NCI-H128 (cell line): ENCODE results near the gene DHODH.
"Not testable (repeated sequence)": the region's sequence is repeated elsewhere in the genome, so short reads cannot be mapped to it uniquely, and the experiment has no call there.

Experiments used
- DNase-seq: peaks from one replicate; lab custom pipeline; 2025; ENCODE audit not compliant: unreplicated experiment; lab: John Stamatoyannopoulos, UW

The DHODH gene

GRCh38 chr16:72050769-72051464 is 42.4 kb downstream of the DHODH start:
- DNase-seq, result no peak

GRCh38 chr16:72051818-72052217 is 43.3 kb downstream of the DHODH start:
- no peak for DNase-seq

- DNase-seq, result not testable (repeated sequence)
These were observed 45.8 kb downstream of the DHODH start, which contains the start of gene HP for GRCh38 chr16:72054254-72054847. TSS of gene HP (plus strand) at chr16:72054505. CDS start at chr16:72054653, 148 bp downstream.

- no peak for DNase-seq
These were observed 47.4 kb downstream of the DHODH start for GRCh38 chr16:72055911-72056310.

GRCh38 chr16:72057313-72057712 is 48.8 kb downstream of the DHODH start:
- DNase-seq, result not testable (repeated sequence)

- DNase-seq, result not testable (repeated sequence)
These were observed 50.5 kb downstream of the DHODH start for GRCh38 chr16:72059060-72059459.

GRCh38 chr16:72060405-72060804 is 51.9 kb downstream of the DHODH start:
- DNase-seq, result no peak

GRCh38 chr16:72061564-72061963 is 53.0 kb downstream of the DHODH start:
- no peak for DNase-seq

GRCh38 chr16:72064361-72064894 is 55.9 kb downstream of the DHODH start:
- no peak for DNase-seq

GRCh38 chr16:72066747-72067146 is 58.2 kb downstream of the DHODH start:
- DNase-seq, result no peak

GRCh38 chr16:72068930-72069329 is 60.4 kb downstream of the DHODH start:
- DNase-seq, result no peak

- DNase-seq, result no peak
These were observed 64.2 kb downstream of the DHODH start for GRCh38 chr16:72072514-72073342.

GRCh38 chr16:72073560-72074230 is 65.2 kb downstream of the DHODH start:
- DNase-seq, result no peak

- DNase-seq, result not testable (repeated sequence)
These were observed 66.5 kb downstream of the DHODH start for GRCh38 chr16:72075067-72075466.
